Endothelial cell (in vitro differentiated cells): ENCODE results near the gene RRN3. TPM values are rescaled to one million over a fixed set of nuclear protein-coding genes. Genes with fewer than 3 reads are reported as not detected.
"Not testable (repeated sequence)": the region's sequence is repeated elsewhere in the genome, so short reads cannot be mapped to it uniquely, and the experiment has no call there.

ENCODE experiments used
- DNase-seq: peaks from one replicate; pipeline ENCODE4 v3.0.0; 2021; ENCODE audit warnings: low spot score
- H3K27ac Mint-ChIP-seq: one replicate; pipeline ENCODE4 v1.8.0; 2021; ENCODE audit warnings: mixed read lengths, inconsistent platforms; ENCODE audit not compliant: unreplicated experiment
- H3K27me3 Mint-ChIP-seq: one replicate; pipeline ENCODE4 v1.8.0; 2021; ENCODE audit warnings: mild to moderate bottlenecking, moderate library complexity, mixed read lengths, inconsistent platforms; ENCODE audit not compliant: unreplicated experiment
- H3K36me3 Mint-ChIP-seq: one replicate; pipeline ENCODE4 v1.8.0; 2021; ENCODE audit warnings: mild to moderate bottlenecking, low read depth, mixed read lengths, inconsistent platforms; ENCODE audit not compliant: unreplicated experiment
- H3K4me1 Mint-ChIP-seq: one replicate; pipeline ENCODE4 v1.8.0; 2021; ENCODE audit warnings: mild to moderate bottlenecking, mixed read lengths, inconsistent platforms; ENCODE audit not compliant: unreplicated experiment
- H3K4me3 Mint-ChIP-seq: one replicate; pipeline ENCODE4 v1.8.0; 2021; ENCODE audit warnings: mild to moderate bottlenecking, mixed read lengths, inconsistent platforms; ENCODE audit not compliant: unreplicated experiment
- H3K9me3 Mint-ChIP-seq: one replicate; pipeline ENCODE4 v1.8.0; 2021; ENCODE audit warnings: mixed read lengths, inconsistent platforms; ENCODE audit not compliant: unreplicated experiment
- microRNA-seq: library from miRNA; unstranded; fragments of <30 nt; microRNA quantifications from one replicate; pipeline ENCODE4, GENCODE V29; 2020; ENCODE audit not compliant: unreplicated experiment
- total RNA-seq: library from RNA; stranded (reverse); fragmentation: NEBNext Ultra II Directional; extraction: Animal tissue kit (Norgen Biotek cat#: 25700); gene quantifications from one replicate; pipeline ENCODE4 v1.2.1, GENCODE V29; 2021; ENCODE audit not compliant: unreplicated experiment

RRN3 gene
- total RNA-seq, 1 donor from 2014 or later = 18.0 TPM

- H3K27me3 Mint-ChIP-seq, H3K27ac Mint-ChIP-seq, DNase-seq, H3K4me3 Mint-ChIP-seq, H3K9me3 Mint-ChIP-seq, H3K4me1 Mint-ChIP-seq: not testable (repeated sequence)
- peaks cover 15% of the 10 kb centered on the region for H3K36me3 Mint-ChIP-seq
Measured at GRCh38 chr16:15012941-15013340, 81.1 kb downstream of the RRN3 start.

Small RNA genes lying within 50 kb of the gene (microRNA-seq; reads per million reads assigned to microRNA genes)
- gene MIR1972-1 (not detected), gene MIR6511B2 (not detected)

Other genes starting within 250 kb of the RRN3 start
- 103 TPM for gene NPIPA1, start 156.8 kb downstream of the RRN3 start, total RNA-seq
- 54.8 TPM for gene PDXDC1, start 119.2 kb downstream of the RRN3 start, total RNA-seq
- 86.8 TPM for gene NTAN1, start 38.2 kb downstream of the RRN3 start, total RNA-seq